Neural cell (in vitro differentiated cells): ENCODE measurements around the gene VDAC1. TPM values are rescaled to one million over a fixed set of nuclear protein-coding genes. Genes with fewer than 3 reads are reported as not detected.

ENCODE experiments used
- H2AFZ ChIP-seq: fragments of 200-600, 300-800 bp; sonication (generic), shearing (Covaris generic); 2 replicates; pipeline ENCODE4 v1.6.0; 2014; ENCODE audit warnings: low read depth, mild to moderate bottlenecking, antibody characterized with exemption, low read length, moderate library complexity
- H3F3A ChIP-seq: fragments of 200-600 bp; shearing (Covaris generic); 2 replicates; pipeline ENCODE4 v1.6.1; 2016; ENCODE audit warnings: mild to moderate bottlenecking, moderate library complexity, mixed read lengths, antibody characterized with exemption, low read length; ENCODE audit not compliant: insufficient read depth, poor library complexity, severe bottlenecking
- H3K27ac ChIP-seq: fragments of 200-600, 300-800 bp; sonication (generic), shearing (Covaris generic); 2 replicates; pipeline ENCODE4 v1.5.1; 2014; ENCODE audit warnings: mild to moderate bottlenecking, low read length, moderate library complexity
- H3K27me3 ChIP-seq: fragments of 300-800, 200-600 bp; sonication (generic), shearing (Covaris generic); 2 replicates; pipeline ENCODE4 v1.6.0; 2014; ENCODE audit warnings: mild to moderate bottlenecking, low read depth, low read length, moderate library complexity; ENCODE audit not compliant: insufficient read depth
- H3K36me3 ChIP-seq: fragments of 300-800, 200-600 bp; sonication (generic), shearing (Covaris generic); 2 replicates; pipeline ENCODE4 v1.5.1; 2014; ENCODE audit warnings: mild to moderate bottlenecking, antibody characterized with exemption, low read length, moderate library complexity; ENCODE audit not compliant: insufficient read depth
- H3K4me2 ChIP-seq: fragments of 300-800, 200-600 bp; sonication (generic), shearing (Covaris generic); 2 replicates; pipeline ENCODE4 v1.6.0; 2014; ENCODE audit warnings: mild to moderate bottlenecking, low read length
- H3K4me3 ChIP-seq: fragments of 300-800, 200-600 bp; sonication (generic), shearing (Covaris generic); 2 replicates; pipeline ENCODE4 v1.5.1; 2014; ENCODE audit warnings: mild to moderate bottlenecking, low read length, moderate library complexity
- H3K79me2 ChIP-seq: fragments of 200-600 bp; shearing (Covaris generic); replicated peaks from 2 replicates; pipeline ENCODE4 v1.6.0; 2014; ENCODE audit warnings: mild to moderate bottlenecking, low read length, moderate library complexity; ENCODE audit not compliant: insufficient read depth
- H3K9ac ChIP-seq: fragments of 300-800, 200-600 bp; sonication (generic), shearing (Covaris generic); 2 replicates; pipeline ENCODE4 v1.6.1; 2016; ENCODE audit warnings: mild to moderate bottlenecking, low read length, mixed read lengths
- H3K9me2 ChIP-seq: fragments of 200-600 bp; shearing (Covaris generic); 2 replicates; pipeline ENCODE4 v1.6.1; 2016; ENCODE audit warnings: mild to moderate bottlenecking, low read length, mixed read lengths; ENCODE audit not compliant: insufficient read depth
- H3K9me3 ChIP-seq: fragments of 200-600, 300-800 bp; sonication (generic), shearing (Covaris generic); 2 replicates; pipeline ENCODE4 v1.6.1; 2016; ENCODE audit warnings: mild to moderate bottlenecking, mixed run types, low read length, moderate library complexity, mixed read lengths
- H4K20me1 ChIP-seq: fragments of 200-600 bp; shearing (Covaris generic); 2 replicates; pipeline ENCODE4 v1.6.1; 2016; ENCODE audit warnings: mild to moderate bottlenecking, mixed run types; ENCODE audit not compliant: insufficient read depth
- CTCF ChIP-seq: fragments of 450-650 bp; IDR thresholded peaks from 2 replicates; pipeline ENCODE4 v1.5.1; 2014; ENCODE audit warnings: antibody characterized with exemption, mild to moderate bottlenecking, moderate library complexity; ENCODE audit not compliant: poor library complexity, severe bottlenecking
- EP300 ChIP-seq: fragments of 450-650 bp; conservative IDR thresholded peaks from 2 replicates; pipeline ENCODE4 v1.6.1; 2014; ENCODE audit warnings: antibody characterized with exemption, mild to moderate bottlenecking, moderate library complexity; ENCODE audit not compliant: poor library complexity, severe bottlenecking
- EZH2 ChIP-seq: fragments of 200-600, 300-800 bp; shearing (Covaris generic), sonication (generic); IDR thresholded peaks from 2 replicates; pipeline ENCODE4 v1.6.1; 2014; ENCODE audit warnings: antibody characterized with exemption, low read length, borderline replicate concordance, mild to moderate bottlenecking; ENCODE audit not compliant: insufficient read depth, poor library complexity, severe bottlenecking
- MXI1 ChIP-seq: fragments of 450-650 bp; conservative IDR thresholded peaks from 2 replicates; pipeline ENCODE4 v1.6.1; 2014; ENCODE audit warnings: antibody characterized with exemption, mild to moderate bottlenecking; ENCODE audit not compliant: poor library complexity, severe bottlenecking
- POLR2AphosphoS5 ChIP-seq: IDR thresholded peaks from 2 replicates; pipeline ENCODE4 v1.6.1; 2012
- RAD21 ChIP-seq: fragments of 450-650 bp; conservative IDR thresholded peaks from 2 replicates; pipeline ENCODE4 v1.6.1; 2014; ENCODE audit warnings: antibody characterized with exemption, mild to moderate bottlenecking, moderate library complexity
- REST ChIP-seq: IDR thresholded peaks from 2 replicates; pipeline ENCODE4 v1.6.1; 2012; ENCODE audit warnings: borderline replicate concordance
- SMC3 ChIP-seq: fragments of 450-650 bp; conservative IDR thresholded peaks from 2 replicates; pipeline ENCODE4 v1.6.1; 2014; ENCODE audit warnings: antibody characterized with exemption, mild to moderate bottlenecking, moderate library complexity; ENCODE audit not compliant: poor library complexity
- TAF1 ChIP-seq: IDR thresholded peaks from 2 replicates; pipeline ENCODE4 v1.6.1; 2012; ENCODE audit warnings: low read depth
- polyA plus RNA-seq: library from polyadenylated mRNA; depleted of rRNA; stranded (reverse); fragments of >200 nt; gene quantifications from 2 replicates; pipeline ENCODE4 v1.2.3, GENCODE V29; 2014

Gene VDAC1
- polyA plus RNA-seq, 1 donor from 2014 or later, result 307 TPM

GRCh38 chr5:133963493-133964128 is 41.2 kb downstream of the VDAC1 start:
- Histone ChIP-seq H3K9me2 (no peaks in the 10 kb centered on the region), H3K27ac (no peak overlapping the region), H3K4me3 (no peak overlapping the region), H3K27me3 (no peaks in the 10 kb centered on the region), H3K4me2 (no peak overlapping the region), H3K79me2 (peaks cover 62% of the 10 kb centered on the region), H3F3A (no peaks in the 10 kb centered on the region), H3K9ac (no peak overlapping the region), H4K20me1 (no peaks in the 10 kb centered on the region), H2AFZ (no peak overlapping the region), H3K9me3 (no peaks in the 10 kb centered on the region), H3K36me3 (no peaks in the 10 kb centered on the region)
- no peak for TF ChIP-seq SMC3
- TF ChIP-seq POLR2AphosphoS5, result no peak
- no peak for TF ChIP-seq EP300
- TF ChIP-seq EZH2, result no peak
- no peak for TF ChIP-seq RAD21
- TF ChIP-seq MXI1, result no peak
- no peak for TF ChIP-seq REST
- no peak for TF ChIP-seq TAF1
- no peak for TF ChIP-seq CTCF

GRCh38 chr5:133962801-133963476 is 41.8 kb downstream of the VDAC1 start:
- Histone ChIP-seq H3K9me3 (no peaks in the 10 kb centered on the region), H3K4me2 (no peak overlapping the region), H4K20me1 (no peaks in the 10 kb centered on the region), H3K27ac (no peak overlapping the region), H3K4me3 (no peak overlapping the region), H3F3A (no peaks in the 10 kb centered on the region), H2AFZ (no peak overlapping the region), H3K27me3 (no peaks in the 10 kb centered on the region), H3K9me2 (no peaks in the 10 kb centered on the region), H3K79me2 (peaks cover 60% of the 10 kb centered on the region), H3K36me3 (no peaks in the 10 kb centered on the region), H3K9ac (no peak overlapping the region)
- TF ChIP-seq SMC3 (no peak), EZH2 (no peak), CTCF (no peak), RAD21 (no peak), POLR2AphosphoS5 (no peak), MXI1 (no peak), REST (no peak), EP300 (no peak), TAF1 (no peak)
